HEK293 (cell line): Measurements from ENCODE around the gene MCEMP1.
A peak's percentile ranks its signal among the peaks of the same experiment; 100 is the strongest.

ENCODE experiments used
- EGR2 ChIP-seq: fragments of 450-650 bp; formaldehyde crosslinking; IDR thresholded peaks from 2 replicates; pipeline ENCODE4 v1.5.1; 2016; ENCODE audit warnings: low read depth, missing biosample characterization, missing genetic modification characterization
- GLIS2 ChIP-seq: fragments of 450-650 bp; formaldehyde crosslinking; IDR thresholded peaks from 2 replicates; pipeline ENCODE4 v1.5.1; 2016; ENCODE audit warnings: missing biosample characterization, missing genetic modification characterization
- KLF16 ChIP-seq: fragments of 450-650 bp; formaldehyde crosslinking; IDR thresholded peaks from 2 replicates; pipeline ENCODE4 v1.5.1; 2017; ENCODE audit warnings: missing biosample characterization, missing genetic modification characterization
- KLF17 ChIP-seq: fragments of 450-650 bp; formaldehyde crosslinking; IDR thresholded peaks from 2 replicates; pipeline ENCODE4 v1.5.1; 2016; ENCODE audit warnings: missing biosample characterization, missing genetic modification characterization
- KLF8 ChIP-seq: fragments of 450-650 bp; formaldehyde crosslinking; IDR thresholded peaks from 2 replicates; pipeline ENCODE4 v1.5.1; 2016; ENCODE audit warnings: missing biosample characterization, missing genetic modification characterization
- KLF9 ChIP-seq: fragments of 450-650 bp; formaldehyde crosslinking; IDR thresholded peaks from 2 replicates; pipeline ENCODE4 v1.5.1; 2016; ENCODE audit warnings: missing biosample characterization, missing genetic modification characterization, low read depth
- RBAK ChIP-seq: fragments of 450-650 bp; formaldehyde crosslinking; IDR thresholded peaks from 2 replicates; pipeline ENCODE4 v1.5.1; 2016; ENCODE audit warnings: missing biosample characterization, missing genetic modification characterization
- SP2 ChIP-seq: fragments of 450-650 bp; formaldehyde crosslinking; IDR thresholded peaks from 2 replicates; pipeline ENCODE4 v1.5.1; 2016; ENCODE audit warnings: missing biosample characterization, missing genetic modification characterization
- SP7 ChIP-seq: fragments of 450-650 bp; formaldehyde crosslinking; IDR thresholded peaks from 2 replicates; pipeline ENCODE4 v1.5.1; 2016; ENCODE audit warnings: missing biosample characterization, missing genetic modification characterization
- YY1 ChIP-seq: fragments of 450-650 bp; formaldehyde crosslinking; IDR thresholded peaks from 2 replicates; pipeline ENCODE4 v1.5.1; 2018; ENCODE audit warnings: missing biosample characterization, missing genetic modification characterization
- YY2 ChIP-seq: fragments of 450-650 bp; formaldehyde crosslinking; IDR thresholded peaks from 2 replicates; pipeline ENCODE4 v1.5.1; 2016; ENCODE audit warnings: missing biosample characterization, missing genetic modification characterization
- ZIC2 ChIP-seq: fragments of 450-650 bp; formaldehyde crosslinking; IDR thresholded peaks from 2 replicates; pipeline ENCODE4 v1.5.1; 2016; ENCODE audit warnings: missing biosample characterization, missing genetic modification characterization
- ZNF146 ChIP-seq: fragments of 450-650 bp; formaldehyde crosslinking; IDR thresholded peaks from 2 replicates; pipeline ENCODE4 v1.5.1; 2016; ENCODE audit warnings: missing biosample characterization, missing genetic modification characterization
- ZNF211 ChIP-seq: fragments of 450-650 bp; formaldehyde crosslinking; IDR thresholded peaks from 2 replicates; pipeline ENCODE4 v1.5.1; 2016; ENCODE audit warnings: low read depth, missing biosample characterization, missing genetic modification characterization
- ZNF324 ChIP-seq: fragments of 450-650 bp; formaldehyde crosslinking; IDR thresholded peaks from 2 replicates; pipeline ENCODE4 v1.5.1; 2016; ENCODE audit warnings: missing biosample characterization, missing genetic modification characterization
- ZNF354C ChIP-seq: fragments of 450-650 bp; formaldehyde crosslinking; IDR thresholded peaks from 2 replicates; pipeline ENCODE4 v1.5.1; 2016; ENCODE audit warnings: missing biosample characterization, missing genetic modification characterization, low read depth, borderline replicate concordance
- ZNF366 ChIP-seq: fragments of 450-650 bp; formaldehyde crosslinking; conservative IDR thresholded peaks from 2 replicates; pipeline ENCODE4 v1.5.1; 2016; ENCODE audit warnings: missing biosample characterization, missing genetic modification characterization
- ZNF426 ChIP-seq: fragments of 450-650 bp; formaldehyde crosslinking; IDR thresholded peaks from 2 replicates; pipeline ENCODE4 v1.5.1; 2017; ENCODE audit warnings: missing biosample characterization, missing genetic modification characterization, mild to moderate bottlenecking, inconsistent platforms, moderate library complexity
- ZNF624 ChIP-seq: fragments of 450-650 bp; formaldehyde crosslinking; IDR thresholded peaks from 2 replicates; pipeline ENCODE4 v1.5.1; 2017; ENCODE audit warnings: missing biosample characterization, missing genetic modification characterization
- ZNF664 ChIP-seq: fragments of 450-650 bp; formaldehyde crosslinking; IDR thresholded peaks from 2 replicates; pipeline ENCODE4 v1.5.1; 2016; ENCODE audit warnings: missing biosample characterization, missing genetic modification characterization
- ZNF670 ChIP-seq: fragments of 450-650 bp; formaldehyde crosslinking; IDR thresholded peaks from 2 replicates; pipeline ENCODE4 v1.5.1; 2016; ENCODE audit warnings: missing biosample characterization, missing genetic modification characterization, low read depth
- ZNF677 ChIP-seq: fragments of 450-650 bp; IDR thresholded peaks from 2 replicates; pipeline ENCODE4 v1.5.0; 2018; ENCODE audit warnings: missing biosample characterization, mild to moderate bottlenecking, missing genetic modification characterization, moderate library complexity
- ZNF777 ChIP-seq: fragments of 450-650 bp; formaldehyde crosslinking; IDR thresholded peaks from 2 replicates; pipeline ENCODE4 v1.5.1; 2017; ENCODE audit warnings: missing biosample characterization, missing genetic modification characterization, borderline replicate concordance
- ZSCAN30 ChIP-seq: fragments of 450-650 bp; IDR thresholded peaks from 2 replicates; pipeline ENCODE4 v1.5.1; 2018; ENCODE audit warnings: missing biosample characterization, mild to moderate bottlenecking, missing genetic modification characterization, moderate library complexity
- ZXDB ChIP-seq: fragments of 450-650 bp; formaldehyde crosslinking; IDR thresholded peaks from 2 replicates; pipeline ENCODE4 v1.5.1; 2016; ENCODE audit warnings: missing biosample characterization, missing genetic modification characterization
- TF ChIP-seq, protein P1 (sequence below): fragments of 450-650 bp; formaldehyde crosslinking; IDR thresholded peaks from 2 replicates; pipeline ENCODE4 v1.5.1; 2016; ENCODE audit warnings: missing biosample characterization, missing genetic modification characterization
- TF ChIP-seq, protein P2 (sequence below): fragments of 450-650 bp; formaldehyde crosslinking; IDR thresholded peaks from 2 replicates; pipeline ENCODE4 v1.5.1; 2017; ENCODE audit warnings: missing biosample characterization, missing genetic modification characterization

The MCEMP1 gene

DNA sequence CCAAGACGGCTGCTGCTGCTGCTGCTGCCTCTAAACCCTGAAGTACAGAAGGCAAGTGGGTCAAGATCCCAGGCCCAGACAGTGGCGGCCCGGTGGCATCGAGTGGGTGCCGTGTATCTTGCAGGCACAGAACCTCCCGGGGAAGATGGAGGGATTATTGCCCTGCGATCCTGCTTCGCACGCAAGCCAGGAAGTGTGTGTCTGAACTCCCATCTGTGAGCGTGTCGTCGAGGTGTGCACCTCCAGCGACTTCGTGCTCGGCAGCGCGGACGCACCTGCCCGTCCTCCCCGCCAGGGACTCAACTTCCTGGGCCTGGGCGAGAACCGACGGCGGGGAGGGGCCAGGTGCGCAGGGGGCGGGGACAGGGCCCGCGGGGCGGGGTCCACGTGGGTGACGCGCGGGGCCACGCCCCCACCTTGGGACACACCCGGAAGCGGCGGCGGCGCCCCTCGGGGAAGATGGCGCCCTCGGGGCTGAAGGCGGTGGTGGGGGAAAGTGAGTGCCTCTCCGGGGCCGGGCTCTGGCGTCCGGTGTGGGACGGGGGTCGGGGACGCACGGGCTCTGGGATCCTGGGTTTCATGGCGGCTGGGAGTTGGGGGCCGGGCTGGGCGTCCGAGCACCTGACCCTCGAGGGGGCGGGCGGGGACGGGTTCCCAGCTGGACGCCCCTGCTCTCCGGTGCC lies 40.1 kb upstream of the MCEMP1 start, which contains the start of gene STXBP2 (continued):
- TF ChIP-seq, protein P1, sequence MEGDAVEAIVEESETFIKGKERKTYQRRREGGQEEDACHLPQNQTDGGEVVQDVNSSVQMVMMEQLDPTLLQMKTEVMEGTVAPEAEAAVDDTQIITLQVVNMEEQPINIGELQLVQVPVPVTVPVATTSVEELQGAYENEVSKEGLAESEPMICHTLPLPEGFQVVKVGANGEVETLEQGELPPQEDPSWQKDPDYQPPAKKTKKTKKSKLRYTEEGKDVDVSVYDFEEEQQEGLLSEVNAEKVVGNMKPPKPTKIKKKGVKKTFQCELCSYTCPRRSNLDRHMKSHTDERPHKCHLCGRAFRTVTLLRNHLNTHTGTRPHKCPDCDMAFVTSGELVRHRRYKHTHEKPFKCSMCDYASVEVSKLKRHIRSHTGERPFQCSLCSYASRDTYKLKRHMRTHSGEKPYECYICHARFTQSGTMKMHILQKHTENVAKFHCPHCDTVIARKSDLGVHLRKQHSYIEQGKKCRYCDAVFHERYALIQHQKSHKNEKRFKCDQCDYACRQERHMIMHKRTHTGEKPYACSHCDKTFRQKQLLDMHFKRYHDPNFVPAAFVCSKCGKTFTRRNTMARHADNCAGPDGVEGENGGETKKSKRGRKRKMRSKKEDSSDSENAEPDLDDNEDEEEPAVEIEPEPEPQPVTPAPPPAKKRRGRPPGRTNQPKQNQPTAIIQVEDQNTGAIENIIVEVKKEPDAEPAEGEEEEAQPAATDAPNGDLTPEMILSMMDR (tag by site-specific recombination): no peak
- TF ChIP-seq ZNF426 (tag by site-specific recombination) (no peak), KLF9 (tag by site-specific recombination) (peak; percentile 95), ZNF677 (no peak), ZNF146 (no peak), YY1 (tag by site-specific recombination) (peak; percentile 76), YY2 (tag by site-specific recombination) (peak; percentile 57; the same call in 1 of the 2 replicates), KLF16 (tag by site-specific recombination) (0 out of 2 replicates have a peak, but pooled peaks have one; percentile 30), ZIC2 (tag by site-specific recombination) (no peak), EGR2 (0 out of 2 replicates have a peak, but pooled peaks have one; percentile 14), ZNF324 (tag by site-specific recombination) (no peak), ZNF670 (no peak), KLF8 (peak; percentile 80), SP7 (peak; percentile 23; the same call in 1 of the 2 replicates), SP2 (peak; percentile 59), ZNF366 (tag by site-specific recombination) (peak; percentile 68), RBAK (tag by site-specific recombination) (no peak), ZXDB (tag by site-specific recombination) (0 out of 2 replicates have a peak, but pooled peaks have one; percentile 43), KLF17 (tag by site-specific recombination) (0 out of 2 replicates have a peak, but pooled peaks have one; percentile 21), ZNF624 (tag by site-specific recombination) (no peak), ZNF777 (tag by site-specific recombination) (peak; percentile 83; the same call in 1 of the 2 replicates), ZNF664 (no peak), ZNF354C (tag by site-specific recombination) (no peak), ZSCAN30 (tag by site-specific recombination) (peak; percentile 41; the same call in 1 of the 2 replicates), ZNF211 (no peak), GLIS2 (tag by site-specific recombination) (no peak)
- TF ChIP-seq, protein P2, sequence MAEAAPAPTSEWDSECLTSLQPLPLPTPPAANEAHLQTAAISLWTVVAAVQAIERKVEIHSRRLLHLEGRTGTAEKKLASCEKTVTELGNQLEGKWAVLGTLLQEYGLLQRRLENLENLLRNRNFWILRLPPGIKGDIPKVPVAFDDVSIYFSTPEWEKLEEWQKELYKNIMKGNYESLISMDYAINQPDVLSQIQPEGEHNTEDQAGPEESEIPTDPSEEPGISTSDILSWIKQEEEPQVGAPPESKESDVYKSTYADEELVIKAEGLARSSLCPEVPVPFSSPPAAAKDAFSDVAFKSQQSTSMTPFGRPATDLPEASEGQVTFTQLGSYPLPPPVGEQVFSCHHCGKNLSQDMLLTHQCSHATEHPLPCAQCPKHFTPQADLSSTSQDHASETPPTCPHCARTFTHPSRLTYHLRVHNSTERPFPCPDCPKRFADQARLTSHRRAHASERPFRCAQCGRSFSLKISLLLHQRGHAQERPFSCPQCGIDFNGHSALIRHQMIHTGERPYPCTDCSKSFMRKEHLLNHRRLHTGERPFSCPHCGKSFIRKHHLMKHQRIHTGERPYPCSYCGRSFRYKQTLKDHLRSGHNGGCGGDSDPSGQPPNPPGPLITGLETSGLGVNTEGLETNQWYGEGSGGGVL: peak; percentile 61
